ENCODE data around the gene ADAMTS20.

Gene ADAMTS20

GRCh38 chr12:43332977-43333640 lies 218.9 kb downstream of the ADAMTS20 start:
- DNase-seq (ENCODE audit: low read depth): no peak
- no peak overlapping the region for H3K4me3 ChIP-seq (ENCODE audit: low read depth, low read length)

GRCh38 chr12:43331935-43332334 lies 220.1 kb downstream of the ADAMTS20 start:
- DNase-seq (ENCODE audit: low read depth): no peak
- no peak overlapping the region for H3K4me3 ChIP-seq (ENCODE audit: low read depth, low read length)

GRCh38 chr12:43329375-43329774 lies 222.6 kb downstream of the ADAMTS20 start:
- no peak overlapping the region for H3K4me3 ChIP-seq (ENCODE audit: low read depth, low read length)

GRCh38 chr12:43325786-43326185 lies 226.2 kb downstream of the ADAMTS20 start:
- no peak for DNase-seq (ENCODE audit: low read depth)
- no peak overlapping the region for H3K4me3 ChIP-seq (ENCODE audit: low read depth, low read length)

More at GRCh38 chr12:43329375-43329774, 222.6 kb downstream of the ADAMTS20 start:
- DNase-seq (ENCODE audit: low read depth): peak; percentile 56

GRCh38 chr12:43320281-43320680 lies 231.7 kb downstream of the ADAMTS20 start:
- H3K4me3 ChIP-seq (ENCODE audit: low read depth, low read length): no peak overlapping the region
- DNase-seq (ENCODE audit: low read depth): no peak

- DNase-seq (ENCODE audit: low read depth): no peak
- H3K4me3 ChIP-seq (ENCODE audit: low read depth, low read length): no peak overlapping the region
These were observed 234.0 kb downstream of the ADAMTS20 start for GRCh38 chr12:43318021-43318420.

- H3K4me3 ChIP-seq (ENCODE audit: low read depth, low read length): no peak overlapping the region
- DNase-seq (ENCODE audit: low read depth): no peak
These were observed 234.8 kb downstream of the ADAMTS20 start for GRCh38 chr12:43317156-43317555.

GRCh38 chr12:43316520-43316919 lies 235.5 kb downstream of the ADAMTS20 start:
- H3K4me3 ChIP-seq (ENCODE audit: low read depth, low read length): no peak overlapping the region
- DNase-seq (ENCODE audit: low read depth): no peak

- DNase-seq (ENCODE audit: low read depth): no peak
These were observed 236.0 kb downstream of the ADAMTS20 start for GRCh38 chr12:43315961-43316360.

GRCh38 chr12:43312991-43313505 lies 239.0 kb downstream of the ADAMTS20 start:
- no peak overlapping the region for H3K4me3 ChIP-seq (ENCODE audit: low read depth, low read length)
- DNase-seq (ENCODE audit: low read depth): no peak

More at GRCh38 chr12:43315961-43316360, 236.0 kb downstream of the ADAMTS20 start:
- no peak overlapping the region for H3K4me3 ChIP-seq (ENCODE audit: low read depth, low read length)

GRCh38 chr12:43310596-43310995 lies 241.4 kb downstream of the ADAMTS20 start:
- no peak overlapping the region for H3K4me3 ChIP-seq (ENCODE audit: low read depth, low read length)
- DNase-seq (ENCODE audit: low read depth): no peak

- H3K4me3 ChIP-seq (ENCODE audit: low read depth, low read length): no peak overlapping the region
- peak; percentile 83 for DNase-seq (ENCODE audit: low read depth)
These were observed 242.0 kb downstream of the ADAMTS20 start for GRCh38 chr12:43309959-43310358.

- no peak overlapping the region for H3K4me3 ChIP-seq (ENCODE audit: low read depth, low read length)
- no peak for DNase-seq (ENCODE audit: low read depth)
These were observed 243.2 kb downstream of the ADAMTS20 start for GRCh38 chr12:43308776-43309175.

- H3K4me3 ChIP-seq (ENCODE audit: low read depth, low read length): no peak overlapping the region
- no peak for DNase-seq (ENCODE audit: low read depth)
These were observed 244.9 kb downstream of the ADAMTS20 start for GRCh38 chr12:43307126-43307525.

GRCh38 chr12:43306066-43306465 lies 245.9 kb downstream of the ADAMTS20 start:
- H3K4me3 ChIP-seq (ENCODE audit: low read depth, low read length): no peak overlapping the region
- DNase-seq (ENCODE audit: low read depth): peak; percentile 97

GRCh38 chr12:43305065-43305464 lies 246.9 kb downstream of the ADAMTS20 start:
- DNase-seq (ENCODE audit: low read depth): no peak
- H3K4me3 ChIP-seq (ENCODE audit: low read depth, low read length): no peak overlapping the region

Data from skeletal muscle cell (primary cell).